Endothelial cell of umbilical vein (primary cell): ENCODE results near the gene HDAC9. TPM values are rescaled to one million over a fixed set of nuclear protein-coding genes. Genes with fewer than 3 reads are reported as not detected.

Experiments
- BruUV-seq: library from RNA; stranded (reverse); fragments of 400-500 nt; replicated peaks from 2 replicates; lab custom pipeline; 2021; lab: Mats Ljungman, UMichigan
- CTCF ChIA-PET: fragments of 300-600, 350-600 bp; sonication (Branson Sonifier 250); formaldehyde crosslinking; loops from one replicate; lab custom pipeline; 2021; ENCODE audit warnings: antibody characterized with exemption, inconsistent platforms; lab: Charles Lee
- POLR2A ChIA-PET: fragments of 300-600, 350-600 bp; sonication (Branson Sonifier 250); formaldehyde crosslinking; loops from one replicate; lab custom pipeline; 2021; ENCODE audit warnings: antibody characterized with exemption, inconsistent platforms; lab: Charles Lee
- DNase-seq: peaks from one replicate; pipeline ENCODE4 v3.0.0-alpha.2; 2011; ENCODE audit warnings: low read depth, low spot score
- FAIRE-seq: peaks from 2 replicates; lab custom pipeline; 2011; peaks lifted over from hg19 to GRCh38; lab: Jason Lieb, UNC
- H2AFZ ChIP-seq: 2 replicates; pipeline ENCODE4 v1.6.0; 2012; ENCODE audit warnings: low read depth, low read length, control low read depth, inconsistent platforms
- H3K27ac ChIP-seq: 2 replicates; pipeline ENCODE4 v1.5.1; 2011; ENCODE audit warnings: low read depth, mild to moderate bottlenecking, control low read depth, low read length, moderate library complexity; ENCODE audit not compliant: insufficient read depth
- H3K27me3 ChIP-seq, 2 experiments: 2 replicates each; pipeline versions ENCODE4 v1.6.0 to v1.6.1; 2011; ENCODE audit warnings: low read length in 2 of 2, mixed read lengths in 1 of 2; ENCODE audit not compliant: control insufficient read depth in 2 of 2, insufficient read depth in 2 of 2
- H3K36me3 ChIP-seq, 2 experiments: 2 replicates in 1 of 2; 3 replicates in 1 of 2; pipeline ENCODE4 v1.5.1; 2011; ENCODE audit warnings: low read length in 2 of 2, mild to moderate bottlenecking in 1 of 2, moderate library complexity in 1 of 2; ENCODE audit not compliant: control insufficient read depth in 2 of 2, insufficient read depth in 2 of 2; ENCODE audit errors: extremely low read depth in 1 of 2
- H3K4me1 ChIP-seq: 3 replicates; pipeline ENCODE4 v1.5.1; 2011; ENCODE audit warnings: mild to moderate bottlenecking, low read length; ENCODE audit not compliant: control insufficient read depth, insufficient read depth; ENCODE audit errors: extremely low read depth
- H3K4me2 ChIP-seq: 2 replicates; pipeline ENCODE4 v1.6.1; 2011; ENCODE audit warnings: low read length, control low read depth, mixed read lengths; ENCODE audit not compliant: insufficient read depth
- H3K4me3 ChIP-seq, 3 experiments: fragments of 200-600 bp in 1 of 3; sonication (generic), shearing (Covaris generic) in 1 of 3; replicated peaks in 1 of 3; 2 replicates each; pipeline ENCODE4 v1.5.1; 2011 to 2016; ENCODE audit warnings: control low read depth in 3 of 3, low read length in 3 of 3, mild to moderate bottlenecking in 2 of 3, inconsistent platforms in 1 of 3, low read depth in 1 of 3, moderate library complexity in 1 of 3; ENCODE audit not compliant: insufficient read depth in 1 of 3
- H3K79me2 ChIP-seq: 2 replicates; pipeline ENCODE4 v1.6.0; 2012; ENCODE audit warnings: low read length, inconsistent platforms; ENCODE audit not compliant: control insufficient read depth, insufficient read depth
- H3K9ac ChIP-seq: replicated peaks from 2 replicates; pipeline ENCODE3; 2011; ENCODE audit warnings: low read length, control low read depth; ENCODE audit not compliant: insufficient read depth; ENCODE audit errors: extremely low read depth
- H3K9me1 ChIP-seq: replicated peaks from 3 replicates; pipeline ENCODE4 v1.6.0; 2011; ENCODE audit warnings: mild to moderate bottlenecking, low read length; ENCODE audit not compliant: control insufficient read depth, insufficient read depth; ENCODE audit errors: extremely low read depth
- H3K9me3 ChIP-seq: replicated peaks from 2 replicates; pipeline ENCODE4 v1.5.1; 2012; ENCODE audit warnings: low read length, inconsistent platforms; ENCODE audit not compliant: control insufficient read depth, insufficient read depth
- H4K20me1 ChIP-seq: replicated peaks from 2 replicates; pipeline ENCODE3; 2011; ENCODE audit warnings: mild to moderate bottlenecking, low read length; ENCODE audit not compliant: control insufficient read depth, insufficient read depth; ENCODE audit errors: extremely low read depth
- EZH2 ChIP-seq: IDR thresholded peaks from 2 replicates; pipeline ENCODE4 v1.6.1; 2012; ENCODE audit warnings: borderline replicate concordance, low read depth, mild to moderate bottlenecking, moderate library complexity, low read length, inconsistent platforms; ENCODE audit not compliant: severe bottlenecking
- FOS ChIP-seq: IDR thresholded peaks from 2 replicates; pipeline ENCODE4 v1.6.1; 2011; ENCODE audit warnings: mild to moderate bottlenecking, low read length, moderate library complexity, borderline replicate concordance; ENCODE audit not compliant: insufficient read depth
- GATA2 ChIP-seq: IDR thresholded peaks from 2 replicates; pipeline ENCODE4 v1.7.0; 2011; ENCODE audit warnings: low read depth, mild to moderate bottlenecking, moderate library complexity, mixed read lengths, low read length; ENCODE audit not compliant: insufficient read length, insufficient read depth
- JUN ChIP-seq: IDR thresholded peaks from 2 replicates; pipeline ENCODE4 v1.6.1; 2011; ENCODE audit warnings: borderline replicate concordance, low read depth; ENCODE audit not compliant: insufficient read length, insufficient read depth
- MYC ChIP-seq: IDR thresholded peaks from one replicate; pipeline ENCODE4 v1.6.1; 2011; ENCODE audit warnings: mild to moderate bottlenecking, low read depth, low read length
- POLR2A ChIP-seq: IDR thresholded peaks from 2 replicates; pipeline ENCODE4 v1.6.1; 2012; ENCODE audit warnings: low read depth, mild to moderate bottlenecking, control low read depth, low read length
- POLR2AphosphoS5 ChIP-seq: IDR thresholded peaks from 2 replicates; pipeline ENCODE4 v1.6.1; 2012; ENCODE audit warnings: low read depth, mild to moderate bottlenecking, control low read depth, low read length, moderate library complexity; ENCODE audit not compliant: insufficient read depth
- dilution Hi-C: fragments of 300-500 bp; cut with MboI; formaldehyde crosslinking; loops from one replicate; pipeline ENCODE4 v1.15.0; 2019; ENCODE audit warnings: low sequenced_read_pairs; ENCODE audit not compliant: extremely low pct_ligation_motif_present
- intact Hi-C: fragments of 100-400 bp; cut with micrococcal nuclease; formaldehyde crosslinking; loops from one replicate; pipeline ENCODE4 v1.10.0; 2022
- polyA plus RNA-seq, 4 experiments: library from polyadenylated mRNA; depleted of rRNA in 3 of 4; stranded (reverse) in 3 of 4; unstranded in 1 of 4; fragments of >200 nt; gene quantifications; 2 replicates each; pipeline versions ENCODE4 v1.2.1 to v1.2.3, GENCODE V29; 2011 to 2012; ENCODE audit warnings: missing spikeins in 1 of 4
- total RNA-seq: library from RNA; stranded (reverse); gene quantifications from 2 replicates; pipeline ENCODE4 v1.2.3, GENCODE V29; 2021
- TF ChIP-seq, protein P1 (sequence below): IDR thresholded peaks from 2 replicates; pipeline ENCODE4 v1.6.1; 2011; ENCODE audit not compliant: insufficient read depth, insufficient read length
- TF ChIP-seq, protein P2 (sequence below), 2 donors: IDR thresholded peaks; 1 replicate in 1 of 2; 2 replicates in 1 of 2; pipeline ENCODE4 v1.5.1; 2011; ENCODE audit warnings: low read length in 2 of 2, mild to moderate bottlenecking in 2 of 2, moderate library complexity in 2 of 2, control low read depth in 1 of 2, inconsistent platforms in 1 of 2, low read depth in 1 of 2; ENCODE audit not compliant: insufficient read depth in 1 of 2; ENCODE audit errors: extremely low read depth in 1 of 2

Gene HDAC9
- total and polyA plus RNA-seq, 2 donors (not counting 3 experiments of a cell fraction or from before 2014, with no cell fraction given): 1.8 to 11.6 TPM

DNA sequence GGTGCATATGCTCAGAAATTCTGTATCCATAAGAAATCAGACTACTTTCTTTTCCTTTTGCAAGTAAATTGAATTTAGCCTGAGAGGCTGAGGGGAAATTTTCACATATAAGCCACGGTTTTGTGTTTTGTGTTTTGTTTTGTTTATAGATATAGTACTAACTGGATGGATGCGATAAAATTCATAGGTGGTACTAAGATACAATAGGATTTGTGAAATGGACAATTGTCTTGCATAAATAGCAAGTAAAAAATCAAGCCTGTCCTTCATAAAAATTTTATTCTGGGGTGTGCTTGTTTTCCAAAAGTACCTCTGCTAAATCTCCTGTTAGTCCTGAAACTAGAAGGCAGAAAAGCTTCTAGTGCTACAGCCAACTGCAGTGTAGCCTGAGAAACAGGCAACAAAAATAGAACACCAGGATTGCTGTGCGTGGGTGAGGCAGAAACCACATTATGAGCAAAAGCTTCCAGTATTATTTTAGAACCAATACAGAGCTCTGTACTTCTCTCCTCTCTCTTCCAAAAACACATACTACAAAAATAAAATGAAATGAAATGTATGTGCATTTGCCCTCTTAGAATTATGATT lies 634 bp upstream of the HDAC9 start:
- no peaks in the 10 kb centered on the region for H3K36me3 ChIP-seq
- dilution Hi-C loops: no loop called here
- H3K27ac ChIP-seq: no peak overlapping the region
- DNase-seq: no peak
- no peaks in the 10 kb centered on the region for H3K9me1 ChIP-seq
- no peaks in the 10 kb centered on the region for H3K9me3 ChIP-seq
- H3K27me3 ChIP-seq: no peaks in the 10 kb centered on the region
- H3K79me2 ChIP-seq: no peaks in the 10 kb centered on the region
- ChIA-PET POLR2A (no interaction called here), CTCF (interaction anchor here (1.1 to 1.9 kb wide), 4 partner anchors 23 to 142 kb away, joined by 3 to 8 read pairs (median 5); no protein-coding TSS in a partner anchor)
- peaks cover 4% of the 10 kb centered on the region for H3K4me1 ChIP-seq
- intact Hi-C loops: loop anchor here (5.0 kb wide), 1 partner anchor 88 kb away; no protein-coding TSS in a partner anchor
- no peak overlapping the region for H3K4me3 ChIP-seq
- FAIRE-seq: no peak
- H3K4me2 ChIP-seq: no peak overlapping the region
- H2AFZ ChIP-seq: no peak overlapping the region
- no peak overlapping the region for H3K9ac ChIP-seq
- no TSS peak for BruUV-seq
- no peaks in the 10 kb centered on the region for H4K20me1 ChIP-seq
- no peak for TF ChIP-seq GATA2
- no peak for TF ChIP-seq FOS
- no peak for TF ChIP-seq EZH2
- TF ChIP-seq, protein P1, sequence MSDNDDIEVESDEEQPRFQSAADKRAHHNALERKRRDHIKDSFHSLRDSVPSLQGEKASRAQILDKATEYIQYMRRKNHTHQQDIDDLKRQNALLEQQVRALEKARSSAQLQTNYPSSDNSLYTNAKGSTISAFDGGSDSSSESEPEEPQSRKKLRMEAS: no peak
- no peak for TF ChIP-seq POLR2AphosphoS5
- no peak for TF ChIP-seq POLR2A
- no peak for TF ChIP-seq JUN
- no peak for TF ChIP-seq MYC
- TF ChIP-seq, protein P2, sequence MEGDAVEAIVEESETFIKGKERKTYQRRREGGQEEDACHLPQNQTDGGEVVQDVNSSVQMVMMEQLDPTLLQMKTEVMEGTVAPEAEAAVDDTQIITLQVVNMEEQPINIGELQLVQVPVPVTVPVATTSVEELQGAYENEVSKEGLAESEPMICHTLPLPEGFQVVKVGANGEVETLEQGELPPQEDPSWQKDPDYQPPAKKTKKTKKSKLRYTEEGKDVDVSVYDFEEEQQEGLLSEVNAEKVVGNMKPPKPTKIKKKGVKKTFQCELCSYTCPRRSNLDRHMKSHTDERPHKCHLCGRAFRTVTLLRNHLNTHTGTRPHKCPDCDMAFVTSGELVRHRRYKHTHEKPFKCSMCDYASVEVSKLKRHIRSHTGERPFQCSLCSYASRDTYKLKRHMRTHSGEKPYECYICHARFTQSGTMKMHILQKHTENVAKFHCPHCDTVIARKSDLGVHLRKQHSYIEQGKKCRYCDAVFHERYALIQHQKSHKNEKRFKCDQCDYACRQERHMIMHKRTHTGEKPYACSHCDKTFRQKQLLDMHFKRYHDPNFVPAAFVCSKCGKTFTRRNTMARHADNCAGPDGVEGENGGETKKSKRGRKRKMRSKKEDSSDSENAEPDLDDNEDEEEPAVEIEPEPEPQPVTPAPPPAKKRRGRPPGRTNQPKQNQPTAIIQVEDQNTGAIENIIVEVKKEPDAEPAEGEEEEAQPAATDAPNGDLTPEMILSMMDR (IDR thresholded peaks at IDR 0.05; ENCODE audit: extremely low read depth in 1 of 2, insufficient read depth in 1 of 2, low read depth in 1 of 2, low read length in 2 of 2): no peak
